Measurements from ENCODE around the gene COL23A1.

- no peak for TF ChIP-seq ATF2 (IDR thresholded peaks at IDR 0.05; ENCODE audit: low read length)
- no peak for TF ChIP-seq YY1 (IDR thresholded peaks at IDR 0.05; ENCODE audit: low read depth, low read length)
- TF ChIP-seq SIX5 (IDR thresholded peaks at IDR 0.05; ENCODE audit: low read depth, low read length), result no peak
- TF ChIP-seq CREB1 (IDR thresholded peaks at IDR 0.05), result no peak
- no peak for TF ChIP-seq EZH2 (IDR thresholded peaks at IDR 0.05; ENCODE audit: low read depth, low read length, severe bottlenecking)
- TF ChIP-seq RFX5 (IDR thresholded peaks at IDR 0.05; ENCODE audit: borderline replicate concordance, low read depth, low read length), result no peak
- TF ChIP-seq SIRT6 (IDR thresholded peaks at IDR 0.05; ENCODE audit: low read length), result no peak
- TF ChIP-seq CHD1 (IDR thresholded peaks at IDR 0.05; ENCODE audit: low read depth, low read length), result no peak
- TF ChIP-seq CTCF (IDR thresholded peaks at IDR 0.05; ENCODE audit: control extremely low read depth in 1 of 3, insufficient read depth in 1 of 3, low read depth in 1 of 3, low read length in 3 of 3), result no peak
- TF ChIP-seq KDM1A (IDR thresholded peaks at IDR 0.05; ENCODE audit: borderline replicate concordance, low read length), result no peak
Observed at GRCh38 chr5:178431063-178431781, 159.0 kb downstream of the COL23A1 start.

All from H1 (cell line).